Gastroesophageal sphincter (tissue), 4 donors: Measurements from ENCODE around the gene NFATC2. TPM values are rescaled to one million over a fixed set of nuclear protein-coding genes. Genes with fewer than 3 reads are reported as not detected.

Experiments
- ATAC-seq: fragments of 150-250 bp; one replicate; pipeline ENCODE4 v1.9.1; 2016; ENCODE audit warnings: mild to moderate bottlenecking, moderate library complexity
- H3K27ac ChIP-seq, 4 donors: fragments of 200-600 bp; sonication (generic) in 3 of 4; 1 replicate in 3 of 4; 2 replicates in 1 of 4; pipeline ENCODE4 v1.5.1; 2016 to 2019
- H3K27me3 ChIP-seq: fragments of 200-600 bp; sonication (generic); one replicate; pipeline ENCODE4 v1.5.1; 2019
- H3K36me3 ChIP-seq, 2 donors: fragments of 200-600 bp; sonication (generic); one replicate each; pipeline ENCODE4 v1.5.1; 2019; ENCODE audit warnings: control low read depth in 1 of 2
- H3K4me1 ChIP-seq, 3 donors: fragments of 200-600 bp; sonication (generic); 1 replicate in 2 of 3; 2 replicates in 1 of 3; pipeline ENCODE4 v1.5.1; 2016 to 2019; ENCODE audit warnings: control low read depth in 2 of 3
- H3K4me3 ChIP-seq, 2 donors: fragments of 200-600 bp; sonication (generic); one replicate each; pipeline ENCODE4 v1.5.1; 2019; ENCODE audit warnings: mild to moderate bottlenecking in 1 of 2, moderate library complexity in 1 of 2
- H3K9me3 ChIP-seq, 3 donors: fragments of 200-600 bp; sonication (generic); one replicate each; pipeline ENCODE4 v1.5.1; 2017 to 2019; ENCODE audit warnings: control low read depth in 2 of 3
- EP300 ChIP-seq: sonication (generic); formaldehyde crosslinking; IDR thresholded peaks from one replicate; pipeline ENCODE4 v1.6.1; 2017; ENCODE audit warnings: antibody characterized with exemption, mild to moderate bottlenecking
- POLR2A ChIP-seq, 2 donors: fragments of 450-650 bp; IDR thresholded peaks; one replicate each; pipeline ENCODE4 v1.6.1; 2017; ENCODE audit warnings: antibody characterized with exemption in 2 of 2, mild to moderate bottlenecking in 2 of 2, moderate library complexity in 1 of 2
- POLR2AphosphoS5 ChIP-seq: sonication (generic); formaldehyde crosslinking; IDR thresholded peaks from one replicate; pipeline ENCODE4 v1.6.1; 2017; ENCODE audit warnings: antibody characterized with exemption
- WGBS, 2 donors: methylation state at CpG; one replicate each; pipeline ENCODE4 v1.1.5; 2018; ENCODE audit warnings: low coverage in 1 of 2; 5-methylcytosine and 5-hydroxymethylcytosine counted together
- total RNA-seq, 4 donors: library from RNA; depleted of rRNA; stranded (reverse); fragments of >200 nt; gene quantifications; one replicate each; pipeline ENCODE4 v1.1.0, GENCODE V29; 2016
- TF ChIP-seq, protein P1 (sequence below), 4 experiments: fragments of 200-600 bp in 2 of 4; fragments of 450-650 bp in 2 of 4; sonication (generic) in 1 of 4; IDR thresholded peaks; one replicate each; pipeline ENCODE4 v1.5.1; 2017 to 2019; ENCODE audit warnings: antibody characterized with exemption in 4 of 4, mild to moderate bottlenecking in 2 of 4, moderate library complexity in 2 of 4

The NFATC2 gene
- total RNA-seq, 4 donors from 2014 or later: 4.4 to 20.2 (median 9.0) TPM

- WGBS, 2 donors: 39 to 70% methylated on average over 6 to 12 of the region's 17 CpGs
- Histone ChIP-seq H3K27me3 (peaks cover 4% of the 10 kb centered on the region), H3K4me3 (no peak overlapping the region), H3K27ac (no peak overlapping the region), H3K9me3 (no peaks in the 10 kb centered on the region), H3K4me1 (no peaks in the 10 kb centered on the region), H3K36me3 (no peaks in the 10 kb centered on the region)
- TF ChIP-seq, protein P1, sequence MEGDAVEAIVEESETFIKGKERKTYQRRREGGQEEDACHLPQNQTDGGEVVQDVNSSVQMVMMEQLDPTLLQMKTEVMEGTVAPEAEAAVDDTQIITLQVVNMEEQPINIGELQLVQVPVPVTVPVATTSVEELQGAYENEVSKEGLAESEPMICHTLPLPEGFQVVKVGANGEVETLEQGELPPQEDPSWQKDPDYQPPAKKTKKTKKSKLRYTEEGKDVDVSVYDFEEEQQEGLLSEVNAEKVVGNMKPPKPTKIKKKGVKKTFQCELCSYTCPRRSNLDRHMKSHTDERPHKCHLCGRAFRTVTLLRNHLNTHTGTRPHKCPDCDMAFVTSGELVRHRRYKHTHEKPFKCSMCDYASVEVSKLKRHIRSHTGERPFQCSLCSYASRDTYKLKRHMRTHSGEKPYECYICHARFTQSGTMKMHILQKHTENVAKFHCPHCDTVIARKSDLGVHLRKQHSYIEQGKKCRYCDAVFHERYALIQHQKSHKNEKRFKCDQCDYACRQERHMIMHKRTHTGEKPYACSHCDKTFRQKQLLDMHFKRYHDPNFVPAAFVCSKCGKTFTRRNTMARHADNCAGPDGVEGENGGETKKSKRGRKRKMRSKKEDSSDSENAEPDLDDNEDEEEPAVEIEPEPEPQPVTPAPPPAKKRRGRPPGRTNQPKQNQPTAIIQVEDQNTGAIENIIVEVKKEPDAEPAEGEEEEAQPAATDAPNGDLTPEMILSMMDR (IDR thresholded peaks at IDR 0.05): no peak
- TF ChIP-seq POLR2AphosphoS5 (no peak), EP300 (no peak), POLR2A (IDR thresholded peaks at IDR 0.05) (no peak)
- ATAC-seq: no peak
Observed at GRCh38 chr20:51354191-51354768, 188.2 kb downstream of the NFATC2 start.

DNA sequence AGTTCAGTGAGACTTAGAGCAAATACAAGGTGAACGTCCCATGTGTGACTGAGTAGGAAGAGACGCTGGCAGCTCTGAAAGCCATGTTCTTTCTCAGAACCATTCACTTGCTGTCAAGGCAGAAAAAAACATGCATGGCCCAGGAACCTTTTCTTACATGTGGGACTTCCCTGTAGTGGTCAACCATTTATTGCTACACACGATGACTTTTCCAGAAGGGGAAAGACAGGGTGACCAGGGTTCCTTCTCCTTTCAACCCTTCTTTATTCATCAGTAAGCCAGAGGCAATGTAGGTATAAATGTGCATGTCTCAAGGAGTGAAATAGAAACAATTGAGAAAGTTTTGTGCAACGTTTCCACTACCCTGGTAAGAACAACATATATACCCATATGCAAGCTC is 189.0 kb downstream of the NFATC2 start:
- TF ChIP-seq EP300 (no peak), POLR2AphosphoS5 (no peak)
- no peaks in the 10 kb centered on the region for H3K9me3 ChIP-seq
- WGBS, 2 donors: 68 to 82% methylated on average over 2 to 4 of the region's 4 CpGs
- no peak overlapping the region for H3K27ac ChIP-seq
- no peak for ATAC-seq
- no peaks in the 10 kb centered on the region for H3K27me3 ChIP-seq
- H3K4me1 ChIP-seq: no peaks in the 10 kb centered on the region
- H3K36me3 ChIP-seq: no peaks in the 10 kb centered on the region
- H3K4me3 ChIP-seq: no peak overlapping the region

DNA sequence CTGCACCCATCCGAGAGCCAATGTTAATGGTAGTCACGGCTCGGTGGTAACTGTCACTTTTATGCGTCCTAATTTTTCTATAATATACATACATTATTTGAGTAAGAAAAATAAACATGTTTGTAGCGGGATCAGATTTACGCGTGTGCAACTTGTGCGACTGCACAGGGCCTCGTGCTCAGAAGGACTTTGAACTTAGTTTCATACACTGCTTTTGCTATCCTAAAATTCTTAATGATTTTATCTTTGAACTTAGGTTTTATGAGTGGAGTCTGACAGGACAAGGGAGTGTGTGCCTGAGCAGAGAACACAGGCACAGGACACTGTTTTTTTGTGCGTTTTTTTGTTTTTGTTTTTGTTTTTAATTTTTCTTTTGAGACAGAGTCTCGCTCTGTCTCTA is 189.7 kb downstream of the NFATC2 start:
- Histone ChIP-seq H3K27me3 (no peaks in the 10 kb centered on the region), H3K4me3 (no peak overlapping the region), H3K4me1 (no peaks in the 10 kb centered on the region), H3K9me3 (no peaks in the 10 kb centered on the region), H3K36me3 (no peaks in the 10 kb centered on the region), H3K27ac (no peak overlapping the region)
- no peak for TF ChIP-seq POLR2A (IDR thresholded peaks at IDR 0.05)
- TF ChIP-seq, protein P1 (IDR thresholded peaks at IDR 0.05): no peak
- TF ChIP-seq EP300: no peak
- no peak for TF ChIP-seq POLR2AphosphoS5
- no peak for ATAC-seq
- WGBS, 2 donors: 89 to 95% methylated on average over 8 to 11 of the region's 11 CpGs

DNA sequence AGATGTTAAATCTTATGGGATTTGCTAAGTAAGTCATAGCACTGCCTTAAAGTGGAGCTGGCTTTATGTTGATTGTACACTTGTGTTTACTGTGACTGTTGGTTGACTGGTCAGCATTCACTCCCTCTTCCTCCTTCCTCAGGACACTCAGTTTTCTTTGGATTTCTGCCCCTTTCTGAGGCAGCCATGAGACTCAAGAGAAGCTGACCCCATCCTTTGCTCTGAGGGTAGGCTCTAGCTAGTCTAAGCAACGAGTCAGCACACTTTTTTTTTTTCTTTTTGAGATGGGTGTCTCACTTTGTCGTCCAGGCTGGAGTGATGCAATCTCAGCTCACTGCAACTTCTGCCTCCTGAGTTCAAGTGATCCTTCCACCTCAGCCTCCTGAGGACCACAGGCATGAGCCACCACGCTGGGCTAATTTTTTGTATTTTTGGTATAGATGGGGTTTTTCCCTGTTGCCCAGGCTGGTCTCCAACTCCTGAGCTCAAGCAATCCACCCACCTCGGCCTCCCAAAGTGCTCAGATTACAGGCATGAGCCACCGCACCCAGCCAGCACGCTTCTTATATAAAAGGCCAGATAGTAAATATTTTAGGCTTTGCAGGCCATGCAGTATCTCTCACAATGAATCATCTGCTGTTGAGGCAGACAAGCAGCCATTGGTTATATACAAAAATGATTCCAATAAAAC is 191.4 kb downstream of the NFATC2 start:
- no peaks in the 10 kb centered on the region for H3K36me3 ChIP-seq

DNA sequence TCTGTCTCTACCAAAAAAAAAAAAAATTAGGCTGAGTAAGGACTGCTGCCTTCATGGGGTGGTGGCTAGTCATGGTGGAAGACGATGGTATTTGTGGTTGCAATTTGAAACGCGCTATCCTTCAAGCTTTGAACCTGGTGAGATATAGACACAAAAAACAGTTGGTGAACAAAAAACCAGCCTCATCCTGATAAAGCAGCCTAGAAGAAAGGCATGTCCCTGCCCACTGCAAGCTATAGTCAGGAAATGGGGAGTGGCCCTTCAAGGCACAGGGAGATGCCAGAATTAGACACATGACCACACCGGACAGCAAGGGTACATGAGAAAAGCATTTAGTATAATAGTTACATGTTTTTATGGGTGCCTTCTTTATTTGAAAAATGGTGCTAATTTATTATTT is 193.6 kb downstream of the NFATC2 start:
- ATAC-seq: no peak
- WGBS, 2 donors: 80 to 95% methylated on average over 3 to 4 of the region's 4 CpGs
- Histone ChIP-seq H3K36me3 (no peaks in the 10 kb centered on the region), H3K4me1 (peaks cover 0 to 14% (median 0%) of the 10 kb centered on the region in 3 donors), H3K4me3 (no peak overlapping the region), H3K27ac (no peak overlapping the region), H3K9me3 (no peaks in the 10 kb centered on the region), H3K27me3 (no peaks in the 10 kb centered on the region)
- TF ChIP-seq POLR2A (IDR thresholded peaks at IDR 0.05): no peak
- TF ChIP-seq, protein P1 (IDR thresholded peaks at IDR 0.05): no peak
- no peak for TF ChIP-seq EP300
- no peak for TF ChIP-seq POLR2AphosphoS5

More for the DNA sequence above, 191.4 kb downstream of the NFATC2 start:
- Histone ChIP-seq H3K4me3 (no peak overlapping the region), H3K27me3 (no peaks in the 10 kb centered on the region), H3K9me3 (no peaks in the 10 kb centered on the region), H3K27ac (no peak overlapping the region), H3K4me1 (peaks cover 0 to 5% (median 0%) of the 10 kb centered on the region in 3 donors)
- WGBS, 2 donors: 64 to 73% methylated on average over 5 to 6 of the region's 6 CpGs
- ATAC-seq: no peak
- TF ChIP-seq, protein P1 (IDR thresholded peaks at IDR 0.05): no peak
- TF ChIP-seq POLR2AphosphoS5 (no peak), POLR2A (IDR thresholded peaks at IDR 0.05) (no peak), EP300 (no peak)
